ENCODE data around the gene RIN3. TPM values are rescaled to one million over a fixed set of nuclear protein-coding genes. Genes with fewer than 3 reads are reported as not detected.

The RIN3 gene
- total RNA-seq, 2 donors from 2014 or later = 47.4 to 54.2 TPM

- Histone ChIP-seq H3K9me3 (no peaks in the 10 kb centered on the region), H3K4me3 (no peak overlapping the region), H3K36me3 (no peaks in the 10 kb centered on the region), H3K27me3 (replicated peaks; ENCODE audit: insufficient read depth) (no peaks in the 10 kb centered on the region), H3K27ac (no peak overlapping the region), H3K4me1 (ENCODE audit: control insufficient read depth in 1 of 2, low read depth in 2 of 2) (peaks cover 8 to 11% of the 10 kb centered on the region in 2 donors)
- DNase-seq (ENCODE audit: low spot score) (no peak), ATAC-seq (ENCODE audit: insufficient number of reproducible peaks, low FRiP score, low read depth) (no peak)
- no peak for TF ChIP-seq CTCF (IDR thresholded peaks at IDR 0.05)
Observed at GRCh38 chr14:92466059-92466458, 47.5 kb upstream of the RIN3 start.

GRCh38 chr14:92469515-92469914 is 44.1 kb upstream of the RIN3 start:
- no peak for ATAC-seq (ENCODE audit: insufficient number of reproducible peaks, low FRiP score, low read depth)
- H3K4me3 ChIP-seq = no peak overlapping the region
- no peak for TF ChIP-seq CTCF (IDR thresholded peaks at IDR 0.05)
- H3K4me1 ChIP-seq (ENCODE audit: control insufficient read depth in 1 of 2, low read depth in 2 of 2) = peaks cover 0 to 4% of the 10 kb centered on the region in 2 donors
- H3K9me3 ChIP-seq = no peaks in the 10 kb centered on the region
- H3K36me3 ChIP-seq = no peaks in the 10 kb centered on the region
- DNase-seq (ENCODE audit: low spot score) = no peak
- no peak overlapping the region for H3K27ac ChIP-seq
- H3K27me3 ChIP-seq (replicated peaks; ENCODE audit: insufficient read depth) = no peaks in the 10 kb centered on the region

GRCh38 chr14:92470215-92470614 is 43.4 kb upstream of the RIN3 start:
- Histone ChIP-seq H3K9me3 (no peaks in the 10 kb centered on the region), H3K4me3 (no peak overlapping the region), H3K4me1 (ENCODE audit: control insufficient read depth in 1 of 2, low read depth in 2 of 2) (peaks cover 0 to 4% of the 10 kb centered on the region in 2 donors), H3K27ac (no peak overlapping the region), H3K27me3 (replicated peaks; ENCODE audit: insufficient read depth) (no peaks in the 10 kb centered on the region), H3K36me3 (no peaks in the 10 kb centered on the region)
- DNase-seq (ENCODE audit: low spot score) = no peak
- no peak for TF ChIP-seq CTCF (IDR thresholded peaks at IDR 0.05)
- no peak for ATAC-seq (ENCODE audit: insufficient number of reproducible peaks, low FRiP score, low read depth)

DNA sequence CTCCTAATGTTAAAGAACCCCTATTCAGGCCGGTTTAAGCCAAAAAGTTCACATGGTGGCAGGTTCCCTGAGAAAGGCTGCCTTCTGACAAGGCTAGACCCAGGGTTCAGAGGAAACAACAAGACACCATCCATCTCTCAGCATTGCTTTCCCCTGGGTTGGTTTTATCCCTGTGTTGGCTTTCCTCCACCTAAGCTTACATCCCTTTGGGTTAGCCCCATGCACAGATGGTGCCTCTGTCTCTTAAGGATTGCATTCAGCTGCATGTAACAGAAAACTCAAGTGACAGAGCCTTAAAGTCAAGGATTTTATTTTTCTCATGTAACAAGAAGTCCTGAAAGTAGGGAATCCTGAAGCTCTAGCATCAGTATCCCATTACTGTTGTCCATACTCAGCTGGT is 42.8 kb upstream of the RIN3 start:
- H3K27me3 ChIP-seq (replicated peaks; ENCODE audit: insufficient read depth) = no peaks in the 10 kb centered on the region
- no peak for TF ChIP-seq CTCF (IDR thresholded peaks at IDR 0.05)

GRCh38 chr14:92471919-92472318 is 41.7 kb upstream of the RIN3 start:
- Histone ChIP-seq H3K27ac (no peak overlapping the region), H3K4me1 (ENCODE audit: control insufficient read depth in 1 of 2, low read depth in 2 of 2) (peaks cover 0 to 4% of the 10 kb centered on the region in 2 donors), H3K4me3 (no peak overlapping the region), H3K9me3 (no peaks in the 10 kb centered on the region), H3K27me3 (replicated peaks; ENCODE audit: insufficient read depth) (no peaks in the 10 kb centered on the region), H3K36me3 (no peaks in the 10 kb centered on the region)
- ATAC-seq (ENCODE audit: insufficient number of reproducible peaks, low FRiP score, low read depth) = no peak
- no peak for DNase-seq (ENCODE audit: low spot score)
- TF ChIP-seq CTCF (IDR thresholded peaks at IDR 0.05) = no peak

More for the DNA sequence above, 42.8 kb upstream of the RIN3 start:
- H3K36me3 ChIP-seq = no peaks in the 10 kb centered on the region
- ATAC-seq (ENCODE audit: insufficient number of reproducible peaks, low FRiP score, low read depth) (no peak), DNase-seq (ENCODE audit: low spot score) (no peak)
- no peaks in the 10 kb centered on the region for H3K9me3 ChIP-seq
- no peak overlapping the region for H3K27ac ChIP-seq
- H3K4me1 ChIP-seq (ENCODE audit: control insufficient read depth in 1 of 2, low read depth in 2 of 2) = peaks cover 0 to 4% of the 10 kb centered on the region in 2 donors
- H3K4me3 ChIP-seq = no peak overlapping the region

Measured in thoracic aorta (tissue), 2 donors.